Muscle layer of duodenum (tissue), 2 donors: ENCODE measurements around the gene DAB1.

Source experiments
- H3K27ac ChIP-seq: one replicate; pipeline ENCODE4 v1.7.0; 2013; ENCODE audit warnings: mild to moderate bottlenecking, low read length
- H3K27me3 ChIP-seq: one replicate; pipeline ENCODE4 v1.7.0; 2013; ENCODE audit warnings: low read depth, mild to moderate bottlenecking, control low read depth, low read length
- H3K36me3 ChIP-seq, 2 donors: one replicate each; pipeline ENCODE4 v1.7.0; 2013; ENCODE audit warnings: low read length in 2 of 2, control low read depth in 1 of 2, mild to moderate bottlenecking in 1 of 2; ENCODE audit not compliant: insufficient read depth in 2 of 2, control insufficient read depth in 1 of 2
- H3K4me1 ChIP-seq, 2 donors: one replicate each; pipeline ENCODE4 v1.7.0; 2013; ENCODE audit warnings: low read length in 2 of 2, mild to moderate bottlenecking in 2 of 2, control low read depth in 1 of 2, moderate library complexity in 1 of 2; ENCODE audit not compliant: insufficient read depth in 2 of 2, control insufficient read depth in 1 of 2
- H3K4me3 ChIP-seq, 2 donors: one replicate each; pipeline ENCODE4 v1.7.0; 2013; ENCODE audit warnings: low read length in 2 of 2, low read depth in 1 of 2, mild to moderate bottlenecking in 1 of 2
- H3K9me3 ChIP-seq, 2 donors: one replicate each; pipeline ENCODE4 v1.7.0; 2013; ENCODE audit warnings: low read length in 2 of 2, control low read depth in 1 of 2, mild to moderate bottlenecking in 1 of 2; ENCODE audit not compliant: control insufficient read depth in 1 of 2
- donor health status: healthy.

The DAB1 gene

GRCh38 chr1:56953386-56953785 is 470.5 kb downstream of the DAB1 start:
- H3K4me3 ChIP-seq = no peak overlapping the region
- H3K9me3 ChIP-seq = no peaks in the 10 kb centered on the region
- H3K27ac ChIP-seq = no peak overlapping the region
- H3K36me3 ChIP-seq = no peaks in the 10 kb centered on the region
- no peaks in the 10 kb centered on the region for H3K4me1 ChIP-seq
- H3K27me3 ChIP-seq = no peaks in the 10 kb centered on the region

- Histone ChIP-seq H3K27ac (no peak overlapping the region), H3K4me1 (no peaks in the 10 kb centered on the region), H3K4me3 (no peak overlapping the region), H3K27me3 (no peaks in the 10 kb centered on the region), H3K36me3 (no peaks in the 10 kb centered on the region), H3K9me3 (no peaks in the 10 kb centered on the region)
Measured at GRCh38 chr1:56952501-56952900, 471.4 kb downstream of the DAB1 start.

- no peaks in the 10 kb centered on the region for H3K27me3 ChIP-seq
- no peaks in the 10 kb centered on the region for H3K9me3 ChIP-seq
- no peaks in the 10 kb centered on the region for H3K4me1 ChIP-seq
- no peak overlapping the region for H3K4me3 ChIP-seq
- H3K36me3 ChIP-seq = no peaks in the 10 kb centered on the region
- no peak overlapping the region for H3K27ac ChIP-seq
Measured at GRCh38 chr1:56948403-56949023, 475.3 kb downstream of the DAB1 start.
